GM18907 (cell line): Measurements from ENCODE around the gene TMEM185B.
"Not testable (repeated sequence)": the region's sequence is repeated elsewhere in the genome, so short reads cannot be mapped to it uniquely, and the experiment has no call there.

Source experiments
- ATAC-seq: cut with Tn5 transposase; IDR thresholded peaks from one replicate; pipeline ENCODE4 v1.9.1; 2021; ENCODE audit warnings: mild to moderate bottlenecking, moderate library complexity; ENCODE audit not compliant: unreplicated experiment

TMEM185B gene

GRCh38 chr2:120235158-120235557 lies 12.0 kb upstream of the TMEM185B start:
- not testable (repeated sequence) for ATAC-seq

- ATAC-seq: no peak
Measured at GRCh38 chr2:120233292-120233691, 10.1 kb upstream of the TMEM185B start.

- peak; percentile 85 for ATAC-seq
Measured at GRCh38 chr2:120231974-120232635, 8.9 kb upstream of the TMEM185B start.

GRCh38 chr2:120231564-120231973 lies 8.4 kb upstream of the TMEM185B start:
- ATAC-seq: peak; percentile 8

- no peak for ATAC-seq
Measured at GRCh38 chr2:120230515-120231471, 7.6 kb upstream of the TMEM185B start.

- ATAC-seq: no peak
Measured at GRCh38 chr2:120229341-120229740, 6.1 kb upstream of the TMEM185B start.

- ATAC-seq: no peak
Measured at GRCh38 chr2:120228503-120228902, 5.3 kb upstream of the TMEM185B start.

- ATAC-seq: no peak
Measured at GRCh38 chr2:120227111-120227991, 4.2 kb upstream of the TMEM185B start.

- no peak for ATAC-seq
Measured at GRCh38 chr2:120226316-120226715, 3.1 kb upstream of the TMEM185B start.

- no peak for ATAC-seq
Measured at GRCh38 chr2:120225549-120226065, 2.4 kb upstream of the TMEM185B start.

- no peak for ATAC-seq
Measured at GRCh38 chr2:120224735-120225548, 1.7 kb upstream of the TMEM185B start.

- no peak for ATAC-seq
Measured at GRCh38 chr2:120224256-120224655, 1.1 kb upstream of the TMEM185B start.

- ATAC-seq: no peak
Measured at GRCh38 chr2:120222186-120223033, 790 bp downstream of the TMEM185B start.

- ATAC-seq: no peak
Measured at GRCh38 chr2:120221616-120222015, 1.6 kb downstream of the TMEM185B start.

GRCh38 chr2:120220756-120221155 lies 2.4 kb downstream of the TMEM185B start:
- no peak for ATAC-seq

GRCh38 chr2:120219766-120220165 lies 3.4 kb downstream of the TMEM185B start:
- no peak for ATAC-seq

GRCh38 chr2:120219291-120219690 lies 3.9 kb downstream of the TMEM185B start:
- ATAC-seq: no peak

GRCh38 chr2:120218181-120218580 lies 5.0 kb downstream of the TMEM185B start:
- no peak for ATAC-seq

- ATAC-seq: no peak
Measured at GRCh38 chr2:120210270-120210693, 12.9 kb downstream of the TMEM185B start.
